Measurements from ENCODE around the gene BABAM2.
"Not testable (repeated sequence)": the region's sequence is repeated elsewhere in the genome, so short reads cannot be mapped to it uniquely, and the experiment has no call there.

DNA sequence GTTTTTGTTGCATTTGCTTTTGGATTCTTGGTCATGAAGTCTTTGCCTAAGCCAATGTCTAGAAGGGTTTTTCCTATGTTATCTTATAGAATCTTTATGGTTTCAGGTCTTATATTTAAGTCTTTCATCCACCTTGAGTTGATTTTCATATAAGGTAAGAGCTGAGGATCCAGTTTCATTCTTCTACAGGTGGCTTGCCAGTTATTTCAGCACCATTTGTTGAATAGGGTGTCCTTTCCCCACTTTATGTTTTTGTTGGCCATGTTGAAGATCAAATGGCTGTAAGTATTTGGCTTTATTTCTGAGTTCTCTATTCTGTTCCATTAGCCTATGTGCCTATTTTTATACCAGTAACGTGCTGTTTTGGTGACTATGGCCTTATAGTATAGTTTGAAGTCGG is 129.0 kb downstream of the BABAM2 start:
- TF ChIP-seq POLR2A, EP300, POLR2AphosphoS5 (IDR thresholded peaks at IDR 0.05): not testable (repeated sequence)
- TF ChIP-seq, protein P1, sequence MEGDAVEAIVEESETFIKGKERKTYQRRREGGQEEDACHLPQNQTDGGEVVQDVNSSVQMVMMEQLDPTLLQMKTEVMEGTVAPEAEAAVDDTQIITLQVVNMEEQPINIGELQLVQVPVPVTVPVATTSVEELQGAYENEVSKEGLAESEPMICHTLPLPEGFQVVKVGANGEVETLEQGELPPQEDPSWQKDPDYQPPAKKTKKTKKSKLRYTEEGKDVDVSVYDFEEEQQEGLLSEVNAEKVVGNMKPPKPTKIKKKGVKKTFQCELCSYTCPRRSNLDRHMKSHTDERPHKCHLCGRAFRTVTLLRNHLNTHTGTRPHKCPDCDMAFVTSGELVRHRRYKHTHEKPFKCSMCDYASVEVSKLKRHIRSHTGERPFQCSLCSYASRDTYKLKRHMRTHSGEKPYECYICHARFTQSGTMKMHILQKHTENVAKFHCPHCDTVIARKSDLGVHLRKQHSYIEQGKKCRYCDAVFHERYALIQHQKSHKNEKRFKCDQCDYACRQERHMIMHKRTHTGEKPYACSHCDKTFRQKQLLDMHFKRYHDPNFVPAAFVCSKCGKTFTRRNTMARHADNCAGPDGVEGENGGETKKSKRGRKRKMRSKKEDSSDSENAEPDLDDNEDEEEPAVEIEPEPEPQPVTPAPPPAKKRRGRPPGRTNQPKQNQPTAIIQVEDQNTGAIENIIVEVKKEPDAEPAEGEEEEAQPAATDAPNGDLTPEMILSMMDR (IDR thresholded peaks at IDR 0.05), result not testable (repeated sequence)

Measured in sigmoid colon (tissue), 4 donors.